Caco-2 (cell line): ENCODE measurements around the gene SAFB. TPM values are rescaled to one million over a fixed set of nuclear protein-coding genes. Genes with fewer than 3 reads are reported as not detected.

Source experiments
- BruUV-seq: library from RNA; stranded (reverse); fragments of 400-500 nt; replicated peaks from 2 replicates; lab custom pipeline; 2021; lab: Mats Ljungman, UMichigan
- CTCF ChIA-PET: fragments of 300-600 bp; sonication (Branson Sonifier 250); formaldehyde crosslinking; loops from one replicate; lab custom pipeline; 2022; ENCODE audit warnings: antibody characterized with exemption; lab: Charles Lee
- POLR2A ChIA-PET: fragments of 300-600 bp; sonication (Branson Sonifier 250); formaldehyde crosslinking; loops from one replicate; lab custom pipeline; 2022; ENCODE audit warnings: antibody characterized with exemption; lab: Charles Lee
- DNase-seq, 2 experiments: peaks; one replicate each; pipeline versions ENCODE4 v3.0.0 to v3.0.0-alpha.2; 2020 to 2022
- H3K27me3 ChIP-seq: replicated peaks from 2 replicates; pipeline ENCODE4 v1.6.0; 2011; ENCODE audit warnings: low read length; ENCODE audit not compliant: control insufficient read depth, insufficient read depth
- H3K36me3 ChIP-seq: 2 replicates; pipeline ENCODE4 v1.5.1; 2011; ENCODE audit warnings: low read length; ENCODE audit not compliant: control insufficient read depth, insufficient read depth
- H3K4me1 ChIP-seq: fragments of 250-450 bp; sonication (Bioruptor Pico); 2 replicates; pipeline ENCODE4 v1.5.1; 2020; ENCODE audit warnings: mild to moderate bottlenecking
- H3K4me3 ChIP-seq: 2 replicates; pipeline ENCODE4 v1.5.1; 2011; ENCODE audit warnings: low read depth, mild to moderate bottlenecking, control low read depth, low read length
- H3K9me3 ChIP-seq: fragments of 250-450 bp; sonication (Bioruptor Pico); 2 replicates; pipeline ENCODE4 v1.5.1; 2020; ENCODE audit warnings: mild to moderate bottlenecking, moderate library complexity
- H3K27ac Mint-ChIP-seq: one replicate; pipeline ENCODE4 v1.8.0; 2022; ENCODE audit warnings: mixed read lengths; ENCODE audit not compliant: unreplicated experiment
- H3K27me3 Mint-ChIP-seq: one replicate; pipeline ENCODE4 v1.8.0; 2022; ENCODE audit warnings: mixed read lengths; ENCODE audit not compliant: insufficient read depth, unreplicated experiment
- H3K36me3 Mint-ChIP-seq: one replicate; pipeline ENCODE4 v1.8.0; 2022; ENCODE audit warnings: mild to moderate bottlenecking, mixed read lengths; ENCODE audit not compliant: insufficient read depth, unreplicated experiment
- H3K4me1 Mint-ChIP-seq: one replicate; pipeline ENCODE4 v1.8.0; 2022; ENCODE audit warnings: low read depth, mixed read lengths; ENCODE audit not compliant: unreplicated experiment
- H3K4me3 Mint-ChIP-seq: one replicate; pipeline ENCODE4 v1.8.0; 2022; ENCODE audit warnings: mild to moderate bottlenecking, moderate library complexity, mixed read lengths; ENCODE audit not compliant: unreplicated experiment
- H3K9me3 Mint-ChIP-seq: one replicate; pipeline ENCODE4 v1.8.0; 2022; ENCODE audit warnings: mixed read lengths; ENCODE audit not compliant: unreplicated experiment
- CTCF ChIP-seq, 2 experiments: fragments of 200-600 bp in 1 of 2; IDR thresholded peaks; 1 replicate in 1 of 2; 2 replicates in 1 of 2; pipeline versions ENCODE4 v1.5.1 to v1.8.0; 2011 to 2022; ENCODE audit warnings: antibody characterized with exemption in 1 of 2, control low read depth in 1 of 2, inconsistent platforms in 1 of 2, low read depth in 1 of 2, low read length in 1 of 2, mild to moderate bottlenecking in 1 of 2, moderate library complexity in 1 of 2; ENCODE audit not compliant: insufficient read depth in 1 of 2, severe bottlenecking in 1 of 2, unreplicated experiment in 1 of 2
- intact Hi-C: fragments of 100-400 bp; cut with micrococcal nuclease; formaldehyde crosslinking; loops from one replicate; pipeline ENCODE4 v1.10.0; 2022; ENCODE audit not compliant: unreplicated experiment
- total RNA-seq: library from RNA; stranded (reverse); gene quantifications from 2 replicates; pipeline ENCODE4 v1.2.3, GENCODE V29; 2022

SAFB gene
- total RNA-seq, 1 experiment from 2014 or later, result 120 TPM

GRCh38 chr19:5680084-5680436, 57.2 kb downstream of the SAFB start:
- Mint-ChIP-seq H3K4me1 (peaks cover 15% of the 10 kb centered on the region), H3K9me3 (no peaks in the 10 kb centered on the region), H3K27me3 (no peaks in the 10 kb centered on the region), H3K27ac (peak overlapping the region; percentile 96), H3K36me3 (peaks cover 48% of the 10 kb centered on the region), H3K4me3 (peak overlapping the region; percentile 79)
- intact Hi-C loops, result loop anchor here (1.0 kb wide), 1 partner anchor 110 kb away; no protein-coding TSS in a partner anchor
- ChIA-PET POLR2A (no interaction called here), CTCF (no interaction called here)
- no peaks in the 10 kb centered on the region for H3K27me3 ChIP-seq
- H3K4me1 ChIP-seq, result no peaks in the 10 kb centered on the region; the same call in 1 of the 2 replicates
- BruUV-seq, result TSS peak; percentile 77
- H3K9me3 ChIP-seq, result no peaks in the 10 kb centered on the region
- no peak for TF ChIP-seq CTCF (IDR thresholded peaks at IDR 0.05; ENCODE audit: insufficient read depth in 1 of 2, low read depth in 1 of 2, low read length in 1 of 2, severe bottlenecking in 1 of 2, unreplicated experiment in 1 of 2)
- H3K36me3 ChIP-seq, result no peaks in the 10 kb centered on the region
- DNase-seq, result no peak
- peak overlapping the region; percentile 91 for H3K4me3 ChIP-seq

GRCh38 chr19:5680437-5681368, 57.8 kb downstream of the SAFB start, which contains the start of the genes HSD11B1L and MICOS13:
Gene HSD11B1L (plus strand): TSS chr19:5681027. CDS start chr19:5684833, 3,806 bp downstream.
Gene MICOS13 (minus strand): TSS chr19:5680516. CDS start chr19:5680486, 30 bp downstream.
- TF ChIP-seq CTCF (IDR thresholded peaks at IDR 0.05; ENCODE audit: insufficient read depth in 1 of 2, low read depth in 1 of 2, low read length in 1 of 2, severe bottlenecking in 1 of 2, unreplicated experiment in 1 of 2), result no peak
- Mint-ChIP-seq H3K27ac (peak within 1 kb of the TSS; percentile 96), H3K9me3 (no peaks in the 10 kb centered on the region), H3K27me3 (no peaks in the 10 kb centered on the region), H3K4me1 (peaks cover 15% of the 10 kb centered on the region), H3K36me3 (peaks cover 41% of the 10 kb centered on the region), H3K4me3 (peak within 1 kb of the TSS; percentile 79)
- ChIA-PET CTCF (no interaction called here), POLR2A (no interaction called here)
- no TSS peak for BruUV-seq
- Histone ChIP-seq H3K4me1 (no peaks in the 10 kb centered on the region; the same call in 1 of the 2 replicates), H3K27me3 (no peaks in the 10 kb centered on the region), H3K36me3 (no peaks in the 10 kb centered on the region), H3K9me3 (no peaks in the 10 kb centered on the region), H3K4me3 (peak within 1 kb of the TSS; percentile 91)
- intact Hi-C loops, result loop anchor here (1.0 kb wide), 1 partner anchor 110 kb away; no protein-coding TSS in a partner anchor
- DNase-seq, result peak; percentile 96 to 98

- H3K36me3 Mint-ChIP-seq, result peaks cover 34% of the 10 kb centered on the region
- ChIA-PET POLR2A (no interaction called here), CTCF (no interaction called here)
- intact Hi-C loops, result no loop called here
- no peak for DNase-seq
- no TSS peak for BruUV-seq
- no peak for TF ChIP-seq CTCF (IDR thresholded peaks at IDR 0.05; ENCODE audit: insufficient read depth in 1 of 2, low read depth in 1 of 2, low read length in 1 of 2, severe bottlenecking in 1 of 2, unreplicated experiment in 1 of 2)
- Histone ChIP-seq H3K36me3 (no peaks in the 10 kb centered on the region), H3K4me3 (peak overlapping the region; percentile 91), H3K4me1 (no peaks in the 10 kb centered on the region; the same call in 1 of the 2 replicates), H3K27me3 (no peaks in the 10 kb centered on the region), H3K9me3 (no peaks in the 10 kb centered on the region)
- H3K27me3 Mint-ChIP-seq, result no peaks in the 10 kb centered on the region
- H3K27ac Mint-ChIP-seq, result peak overlapping the region; percentile 26
- peak overlapping the region; percentile 79 for H3K4me3 Mint-ChIP-seq
- H3K4me1 Mint-ChIP-seq, result peaks cover 15% of the 10 kb centered on the region
- H3K9me3 Mint-ChIP-seq, result no peaks in the 10 kb centered on the region
These were observed 58.7 kb downstream of the SAFB start for GRCh38 chr19:5681391-5682106.
